ENCODE results near the gene EPHB2. TPM values are rescaled to one million over a fixed set of nuclear protein-coding genes. Genes with fewer than 3 reads are reported as not detected.
"Not testable (repeated sequence)": the region's sequence is repeated elsewhere in the genome, so short reads cannot be mapped to it uniquely, and the experiment has no call there.

Gene EPHB2
- total RNA-seq, 1 donor from 2014 or later = 130 TPM

GRCh38 chr1:22830041-22830566, 119.5 kb downstream of the EPHB2 start:
- Mint-ChIP-seq H3K9me3 (no peaks in the 10 kb centered on the region), H3K4me3 (no peak overlapping the region), H3K27ac (peak overlapping the region; percentile 98), H3K27me3 (ENCODE audit: low read depth) (no peaks in the 10 kb centered on the region), H3K36me3 (peaks cover 2% of the 10 kb centered on the region), H3K4me1 (peaks cover 77% of the 10 kb centered on the region)
- DNase-seq (ENCODE audit: low spot score in 2 of 2, unreplicated experiment in 2 of 2) = no peak
- TF ChIP-seq, protein P1, sequence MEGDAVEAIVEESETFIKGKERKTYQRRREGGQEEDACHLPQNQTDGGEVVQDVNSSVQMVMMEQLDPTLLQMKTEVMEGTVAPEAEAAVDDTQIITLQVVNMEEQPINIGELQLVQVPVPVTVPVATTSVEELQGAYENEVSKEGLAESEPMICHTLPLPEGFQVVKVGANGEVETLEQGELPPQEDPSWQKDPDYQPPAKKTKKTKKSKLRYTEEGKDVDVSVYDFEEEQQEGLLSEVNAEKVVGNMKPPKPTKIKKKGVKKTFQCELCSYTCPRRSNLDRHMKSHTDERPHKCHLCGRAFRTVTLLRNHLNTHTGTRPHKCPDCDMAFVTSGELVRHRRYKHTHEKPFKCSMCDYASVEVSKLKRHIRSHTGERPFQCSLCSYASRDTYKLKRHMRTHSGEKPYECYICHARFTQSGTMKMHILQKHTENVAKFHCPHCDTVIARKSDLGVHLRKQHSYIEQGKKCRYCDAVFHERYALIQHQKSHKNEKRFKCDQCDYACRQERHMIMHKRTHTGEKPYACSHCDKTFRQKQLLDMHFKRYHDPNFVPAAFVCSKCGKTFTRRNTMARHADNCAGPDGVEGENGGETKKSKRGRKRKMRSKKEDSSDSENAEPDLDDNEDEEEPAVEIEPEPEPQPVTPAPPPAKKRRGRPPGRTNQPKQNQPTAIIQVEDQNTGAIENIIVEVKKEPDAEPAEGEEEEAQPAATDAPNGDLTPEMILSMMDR (IDR thresholded peaks at IDR 0.05; ENCODE audit: unreplicated experiment) = no peak

- TF ChIP-seq, protein P1 (IDR thresholded peaks at IDR 0.05; ENCODE audit: unreplicated experiment) = no peak
- Mint-ChIP-seq H3K4me3 (no peak overlapping the region), H3K9me3 (no peaks in the 10 kb centered on the region), H3K27ac (peak overlapping the region; percentile 98), H3K4me1 (peaks cover 77% of the 10 kb centered on the region), H3K27me3 (ENCODE audit: low read depth) (no peaks in the 10 kb centered on the region), H3K36me3 (peaks cover 2% of the 10 kb centered on the region)
- DNase-seq (ENCODE audit: low spot score in 2 of 2, unreplicated experiment in 2 of 2) = no peak
Measured at GRCh38 chr1:22830757-22831340, 120.2 kb downstream of the EPHB2 start.

- no peak for DNase-seq (ENCODE audit: low spot score in 2 of 2, unreplicated experiment in 2 of 2)
- TF ChIP-seq, protein P1 (IDR thresholded peaks at IDR 0.05; ENCODE audit: unreplicated experiment) = no peak
- H3K27ac Mint-ChIP-seq = peak overlapping the region; percentile 34
- no peaks in the 10 kb centered on the region for H3K27me3 Mint-ChIP-seq (ENCODE audit: low read depth)
- no peak overlapping the region for H3K4me3 Mint-ChIP-seq
- H3K36me3 Mint-ChIP-seq = peaks cover 2% of the 10 kb centered on the region
- no peaks in the 10 kb centered on the region for H3K9me3 Mint-ChIP-seq
- H3K4me1 Mint-ChIP-seq = peaks cover 77% of the 10 kb centered on the region
Measured at GRCh38 chr1:22831729-22832413, 121.2 kb downstream of the EPHB2 start.

DNA sequence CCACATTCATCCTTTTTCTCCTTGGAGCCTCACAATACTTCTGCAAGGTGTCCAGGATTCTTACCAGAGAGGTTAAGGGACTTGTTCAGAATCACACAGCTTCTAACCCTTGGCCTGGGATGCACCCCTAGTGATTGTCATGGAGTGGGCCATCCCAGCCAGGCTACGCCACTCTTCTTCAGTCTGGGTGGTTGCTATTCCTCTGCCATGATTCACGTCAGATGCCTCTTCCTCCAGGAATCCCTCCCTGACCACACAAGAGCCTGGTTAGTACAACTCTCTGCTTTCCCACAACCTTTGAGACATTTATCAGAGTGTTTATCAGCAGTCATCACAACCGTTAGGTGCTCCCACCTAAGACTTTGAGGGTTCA, 121.8 kb downstream of the EPHB2 start:
- Mint-ChIP-seq H3K4me1 (peaks cover 76% of the 10 kb centered on the region), H3K36me3 (peaks cover 2% of the 10 kb centered on the region), H3K27me3 (ENCODE audit: low read depth) (no peaks in the 10 kb centered on the region), H3K9me3 (no peaks in the 10 kb centered on the region), H3K4me3 (no peak overlapping the region), H3K27ac (peak overlapping the region; percentile 61)
- TF ChIP-seq, protein P1 (IDR thresholded peaks at IDR 0.05; ENCODE audit: unreplicated experiment) = no peak
- no peak for DNase-seq (ENCODE audit: low spot score in 2 of 2, unreplicated experiment in 2 of 2)

DNA sequence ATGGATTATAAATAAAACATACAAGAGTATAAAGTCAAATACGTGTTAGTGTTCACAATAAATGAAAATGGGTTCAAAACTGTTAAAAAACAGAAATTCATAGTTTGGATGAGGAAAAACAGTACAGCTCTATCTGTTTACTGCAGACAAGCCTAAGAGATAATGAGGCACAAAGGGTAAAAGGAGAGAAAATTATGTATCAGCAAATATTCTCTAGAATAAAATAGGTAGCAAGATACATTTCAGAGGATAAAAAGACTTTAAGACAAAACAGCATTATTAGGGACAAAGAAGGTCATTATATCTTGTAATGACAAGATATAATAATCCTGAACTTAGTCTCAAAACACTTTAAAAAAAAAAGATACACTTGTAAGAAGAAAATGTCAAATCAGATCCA, 123.1 kb downstream of the EPHB2 start:
- Mint-ChIP-seq H3K27ac (peak overlapping the region; percentile 58), H3K9me3 (no peaks in the 10 kb centered on the region), H3K4me3 (no peak overlapping the region), H3K4me1 (peaks cover 65% of the 10 kb centered on the region), H3K27me3 (ENCODE audit: low read depth) (no peaks in the 10 kb centered on the region), H3K36me3 (peaks cover 2% of the 10 kb centered on the region)
- TF ChIP-seq, protein P1 (IDR thresholded peaks at IDR 0.05; ENCODE audit: unreplicated experiment) = no peak
- no peak for DNase-seq (ENCODE audit: low spot score in 2 of 2, unreplicated experiment in 2 of 2)

DNA sequence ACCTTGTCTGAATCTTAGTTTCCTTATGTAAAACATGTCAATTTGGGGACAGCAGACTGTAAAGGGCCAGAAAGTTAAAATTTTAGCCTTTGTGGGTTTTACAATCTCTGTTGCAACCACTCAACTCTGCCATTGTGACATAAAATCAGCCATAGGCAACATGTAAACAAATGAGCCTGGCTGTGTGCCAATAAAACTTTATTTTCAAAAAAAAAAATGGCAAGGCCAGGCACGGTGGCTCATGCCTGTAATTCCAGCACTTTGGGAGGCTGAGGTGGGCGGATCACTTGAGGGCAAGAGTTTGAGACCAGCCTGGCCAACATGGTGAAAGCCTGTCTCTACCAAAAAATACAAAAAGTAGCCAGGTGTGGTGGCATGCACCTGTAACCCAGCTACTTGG, 123.8 kb downstream of the EPHB2 start:
- H3K9me3 Mint-ChIP-seq; DNase-seq (ENCODE audit: low spot score in 2 of 2, unreplicated experiment in 2 of 2); H3K36me3 Mint-ChIP-seq; H3K27me3 Mint-ChIP-seq (ENCODE audit: low read depth); H3K4me3 Mint-ChIP-seq: not testable (repeated sequence)
- H3K27ac Mint-ChIP-seq = peak overlapping the region; percentile 58
- peaks cover 58% of the 10 kb centered on the region for H3K4me1 Mint-ChIP-seq
